ENCODE results near the gene KRT74.

Gene KRT74

DNA sequence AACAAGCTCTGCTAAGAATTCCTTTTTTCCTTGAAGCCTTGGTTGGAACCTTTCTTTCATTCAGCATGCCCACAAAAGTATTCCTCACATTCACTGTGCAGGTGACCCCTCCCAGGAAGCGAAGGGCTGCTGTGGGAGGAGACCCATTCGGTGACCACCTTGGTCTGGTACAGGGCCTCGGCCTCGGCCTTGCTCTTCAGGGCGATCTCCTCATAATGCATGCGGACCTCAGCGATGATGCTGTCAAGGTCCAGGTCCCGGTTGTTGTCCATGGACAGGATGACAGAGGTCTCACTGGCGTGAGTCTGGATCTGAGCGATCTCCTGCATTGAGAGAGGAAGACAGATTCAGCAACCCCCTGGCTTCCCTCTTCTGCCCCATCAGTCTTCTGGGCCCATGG is 3.1 kb downstream of the KRT74 start:
- no peak for DNase-seq

DNA sequence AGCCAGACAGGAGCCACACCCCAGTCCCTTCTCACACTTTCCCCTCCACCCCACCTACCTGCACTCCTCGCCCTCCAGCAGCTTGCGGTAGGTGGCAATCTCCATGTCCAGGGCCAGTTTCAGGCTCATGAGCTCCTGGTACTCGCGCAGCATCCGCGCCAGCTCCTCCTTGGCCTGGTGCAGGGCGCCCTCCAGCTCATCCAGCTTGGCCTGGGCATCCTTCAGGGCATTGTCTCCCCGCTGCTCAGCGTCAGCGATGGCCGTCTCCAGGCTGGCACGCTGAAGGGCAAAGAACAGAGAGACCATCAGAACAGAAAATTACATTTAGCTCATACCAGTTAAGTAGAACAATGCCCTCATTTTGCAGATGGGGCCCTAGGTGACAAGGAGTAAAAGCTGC is 5.5 kb downstream of the KRT74 start:
- DNase-seq: no peak

DNA sequence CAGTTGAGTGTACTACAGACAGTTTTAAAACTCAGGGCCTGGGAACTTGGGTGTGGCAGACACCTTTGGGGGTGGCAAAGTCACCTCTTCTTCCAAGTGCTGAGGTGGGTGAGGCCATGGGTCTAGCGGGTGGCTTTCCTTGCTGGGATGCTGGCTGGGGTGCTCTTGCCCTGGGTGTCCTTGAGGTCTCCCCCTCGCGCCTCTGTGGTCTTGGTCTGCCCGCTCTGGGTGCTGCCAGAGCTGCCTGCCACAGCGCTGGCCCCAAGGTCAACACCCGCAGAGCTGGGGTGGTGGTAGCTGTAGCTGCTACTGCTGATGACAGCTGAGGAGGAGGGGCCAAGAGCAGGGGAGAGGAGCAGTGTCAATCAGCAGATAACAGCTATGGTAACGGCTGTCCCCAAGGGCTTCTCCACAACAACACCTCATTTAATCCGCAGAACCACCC is 6.8 kb downstream of the KRT74 start:
- DNase-seq: peak; percentile 71

DNA sequence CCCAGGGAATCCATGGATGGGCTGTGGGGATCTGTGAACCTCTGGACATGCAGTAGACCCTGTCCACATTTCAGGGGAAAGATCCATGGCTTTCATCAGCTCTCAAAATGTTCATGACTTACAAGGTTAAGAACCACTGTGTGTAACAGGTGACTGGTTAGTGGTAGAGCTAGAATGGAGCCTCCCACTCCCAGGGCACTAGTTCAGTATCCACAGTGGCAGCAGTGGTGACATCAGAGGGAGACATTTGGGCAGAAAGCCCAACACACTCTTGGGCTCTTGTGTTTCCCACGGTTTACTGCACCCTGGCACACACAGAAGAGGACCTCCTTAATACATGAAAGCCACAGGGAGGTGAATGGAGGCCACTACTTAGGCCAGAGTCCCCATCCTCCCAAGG is 9.1 kb downstream of the KRT74 start:
- no peak for DNase-seq

DNA sequence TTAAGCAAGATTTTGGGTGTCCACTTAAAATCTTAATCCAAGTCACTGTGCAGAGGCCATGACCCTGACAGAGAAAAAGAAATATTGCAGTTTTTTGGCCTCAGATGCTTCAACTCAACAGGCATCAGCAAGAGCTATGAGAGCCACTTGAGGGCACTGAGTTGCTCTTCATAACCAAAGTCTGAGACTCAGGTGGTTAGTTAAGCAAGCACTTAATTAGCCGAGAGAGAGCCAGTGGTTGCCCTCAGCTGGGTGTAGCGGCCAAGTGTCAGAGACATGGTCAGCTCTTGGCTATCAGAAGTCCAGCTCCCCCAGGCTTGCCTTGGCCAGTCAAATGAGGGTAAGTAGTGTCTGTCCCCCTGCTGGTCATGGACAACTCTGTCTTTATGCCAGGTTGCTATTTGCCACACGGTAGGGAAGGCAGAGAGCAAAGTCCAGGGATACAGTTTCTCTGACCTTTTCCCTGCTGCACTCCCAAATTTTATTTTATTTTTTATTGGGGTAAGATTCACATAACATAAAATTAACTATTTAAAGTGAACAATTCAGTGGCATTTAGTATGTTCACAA is 11.7 kb downstream of the KRT74 start:
- no peak for DNase-seq

DNA sequence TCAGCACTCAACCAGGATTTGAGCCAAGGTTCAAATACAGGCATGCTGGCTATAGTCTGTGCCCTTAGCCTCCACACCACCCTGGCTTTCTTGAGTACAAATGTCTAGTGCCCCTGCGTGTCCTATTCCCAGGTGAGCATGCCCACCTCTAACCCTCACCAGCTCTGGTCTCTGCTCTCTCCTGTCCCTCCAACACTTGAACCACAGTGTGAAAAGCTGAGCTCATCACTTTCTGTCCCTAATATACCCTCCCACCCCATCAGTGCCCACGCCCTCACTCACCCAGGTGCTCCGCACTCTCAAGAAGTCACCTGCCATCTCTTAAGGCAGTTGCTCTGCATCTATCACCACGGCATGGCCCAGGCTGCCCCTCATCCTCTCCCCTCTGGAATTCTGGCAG is 13.7 kb downstream of the KRT74 start:
- DNase-seq: no peak

DNA sequence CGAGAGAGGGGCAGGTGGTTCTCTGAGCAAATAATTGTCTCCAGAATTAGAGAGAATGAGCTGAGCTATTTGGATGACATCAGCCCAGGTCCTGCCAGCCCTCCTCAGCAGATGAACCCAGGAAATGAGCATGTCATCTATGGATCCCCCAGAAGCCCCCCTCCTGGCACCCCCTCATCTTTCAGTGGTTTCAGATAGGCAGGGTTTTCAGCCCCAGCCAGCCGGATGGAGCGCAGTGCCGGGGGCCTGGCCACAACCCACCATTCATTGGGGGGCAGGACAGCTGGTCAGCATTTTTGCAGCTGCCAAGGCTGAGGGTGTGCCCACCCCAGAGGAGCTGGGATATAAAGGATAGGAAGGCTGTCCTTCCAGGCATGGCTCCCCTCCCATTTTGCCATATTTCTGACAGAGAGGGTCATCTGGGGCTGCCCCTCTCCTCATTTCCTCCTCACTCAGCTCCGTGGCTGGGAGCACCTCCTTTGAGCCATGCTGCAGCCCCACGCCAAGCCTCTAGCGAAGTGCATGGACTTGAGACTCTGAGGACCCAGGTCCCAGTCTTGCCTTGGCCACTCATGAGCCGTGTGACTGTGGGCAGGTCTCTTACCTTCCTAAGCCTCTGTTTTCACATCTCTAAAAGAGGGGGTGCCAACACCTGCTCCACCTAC is 14.7 kb downstream of the KRT74 start:
- DNase-seq: no peak

DNA sequence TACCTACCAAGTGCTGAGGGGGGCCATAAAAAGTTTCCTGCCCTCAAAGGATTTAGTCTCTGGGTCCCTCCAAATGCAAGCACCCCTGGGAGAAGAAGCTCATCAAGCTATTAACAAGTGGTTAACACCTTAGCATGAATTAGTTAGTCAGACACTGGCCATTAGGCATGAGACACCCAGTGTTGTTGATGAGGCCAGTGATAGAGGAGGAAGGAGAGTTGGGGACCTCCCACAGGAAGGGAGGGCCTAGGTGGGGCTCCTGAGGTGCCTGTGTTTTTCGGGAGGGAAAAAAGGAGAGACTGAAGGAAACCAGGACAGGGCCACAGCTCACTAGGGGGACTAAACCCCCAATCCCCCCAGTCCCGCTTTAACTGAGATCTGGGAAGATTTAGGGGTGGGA is 16.2 kb downstream of the KRT74 start:
- DNase-seq: no peak

DNA sequence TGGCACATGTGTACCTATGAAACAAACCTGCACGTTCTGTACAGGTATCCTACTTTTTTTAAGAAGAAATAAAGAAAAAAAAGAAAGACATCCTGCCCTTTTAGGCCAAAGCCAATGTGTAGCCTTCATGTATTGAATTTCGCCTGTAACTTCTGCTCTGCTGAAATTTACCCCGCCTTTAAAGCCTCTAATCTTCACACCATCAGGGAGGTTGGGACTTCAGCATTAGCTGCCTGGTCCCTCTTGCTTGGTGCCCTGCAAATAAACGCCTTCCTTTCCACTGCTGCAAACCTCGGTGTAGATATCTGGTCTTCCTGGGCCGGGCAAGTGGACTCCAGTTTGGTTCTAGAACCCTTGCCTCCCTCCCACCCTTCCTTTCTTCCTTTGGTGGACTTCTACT is 18.1 kb downstream of the KRT74 start:
- DNase-seq: no peak

DNA sequence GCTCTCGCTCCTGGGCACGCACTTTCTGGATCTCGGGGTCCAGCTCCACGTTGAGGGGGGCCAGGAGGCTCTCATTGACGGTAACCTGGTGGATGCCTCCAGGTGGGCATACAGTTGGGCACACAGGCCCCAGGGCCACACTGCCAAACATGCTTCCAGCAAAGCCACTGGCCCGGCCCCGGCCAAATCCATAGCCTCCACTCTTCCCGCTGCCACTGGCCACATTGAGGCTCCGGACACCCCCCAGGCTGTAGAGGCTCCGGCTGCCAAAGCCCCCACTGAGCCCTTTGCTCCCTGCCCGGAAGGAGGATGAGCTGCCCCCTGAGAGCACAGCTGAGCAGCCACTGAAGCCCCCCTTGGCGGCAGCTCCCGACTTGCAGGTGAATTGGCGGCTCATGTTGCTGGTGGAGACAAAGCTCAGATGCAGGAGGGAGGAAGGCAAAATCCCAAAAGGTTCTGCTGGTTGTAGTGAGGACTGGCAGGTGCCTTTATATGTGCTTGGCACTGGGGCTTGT is 20.9 kb downstream of the KRT74 start, which contains the start of gene KRT71:
Gene KRT71, minus strand, starts transcription at position 465 of the 515 bp plus-strand sequence. Its CDS starts 68 bp downstream, at position 397.
- no peak for DNase-seq

DNA sequence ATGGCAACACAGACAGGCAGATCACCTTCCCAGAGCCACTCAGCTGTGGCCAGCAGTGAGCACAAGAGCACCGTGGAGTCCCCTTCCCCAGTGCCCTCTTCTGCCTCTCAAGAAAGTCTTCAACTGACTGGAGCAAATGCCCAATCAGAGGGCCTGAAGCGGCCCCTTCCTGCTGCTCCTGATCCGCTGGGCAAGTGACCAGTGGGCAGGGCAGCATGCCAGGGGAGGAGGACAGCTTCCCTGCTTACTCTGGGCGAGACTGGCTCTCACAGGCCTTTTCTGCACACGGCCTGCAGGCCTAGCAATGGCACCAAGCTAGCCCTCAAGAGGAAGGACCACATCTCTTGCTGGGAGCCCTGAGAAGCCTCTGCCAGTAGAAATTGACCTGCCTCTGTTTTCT is 21.6 kb downstream of the KRT74 start:
- no peak for DNase-seq

DNA sequence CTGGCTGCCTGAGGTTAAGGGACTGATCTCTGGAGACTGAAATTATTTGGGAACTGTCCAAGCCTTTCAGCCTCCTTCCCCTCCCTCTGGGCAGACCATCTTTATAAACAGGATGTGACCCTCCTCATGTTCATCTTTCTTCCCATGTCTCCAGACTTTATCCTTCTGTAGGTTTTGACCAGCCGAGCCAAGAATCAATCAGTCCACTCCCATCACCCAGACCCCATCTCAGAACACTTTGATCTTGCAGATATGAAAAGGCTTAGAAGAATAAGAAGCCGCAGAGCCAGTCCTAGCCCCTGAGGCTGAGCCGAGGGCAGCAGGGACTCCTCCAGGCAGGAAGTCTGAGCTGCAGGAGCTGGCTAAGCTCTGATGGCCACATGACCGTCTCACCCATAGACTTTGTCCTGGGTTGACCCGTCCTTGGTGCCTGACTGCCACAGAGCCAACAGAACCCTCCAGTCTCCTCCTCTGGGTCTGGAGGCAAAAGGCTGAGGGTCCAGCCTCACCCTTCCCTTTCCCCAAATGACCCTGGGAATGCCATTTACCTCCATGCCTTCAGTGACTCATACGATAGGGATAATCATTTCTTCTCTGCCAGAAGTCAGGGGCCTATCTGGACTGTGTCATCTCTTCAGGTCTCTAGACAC is 22.3 kb downstream of the KRT74 start:
- no peak for DNase-seq

DNA sequence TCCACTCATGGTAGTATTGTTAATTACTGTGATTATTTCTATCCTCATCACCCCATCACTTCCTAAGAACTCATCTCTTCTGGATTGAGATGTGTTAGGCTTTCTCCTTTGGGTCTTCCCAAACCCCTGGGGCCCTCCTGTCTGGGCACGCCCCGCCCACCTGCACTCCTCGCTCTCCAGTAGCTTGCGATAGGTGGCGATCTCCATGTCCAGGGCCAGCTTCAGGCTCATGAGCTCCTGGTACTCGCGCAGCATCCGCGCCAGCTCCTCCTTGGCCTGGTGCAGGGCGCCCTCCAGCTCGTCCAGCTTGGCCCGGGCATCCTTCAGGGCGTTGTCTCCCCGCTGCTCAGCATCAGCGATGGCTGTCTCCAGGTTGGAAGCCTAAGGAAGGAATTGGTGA is 27.5 kb downstream of the KRT74 start:
- DNase-seq: no peak

DNA sequence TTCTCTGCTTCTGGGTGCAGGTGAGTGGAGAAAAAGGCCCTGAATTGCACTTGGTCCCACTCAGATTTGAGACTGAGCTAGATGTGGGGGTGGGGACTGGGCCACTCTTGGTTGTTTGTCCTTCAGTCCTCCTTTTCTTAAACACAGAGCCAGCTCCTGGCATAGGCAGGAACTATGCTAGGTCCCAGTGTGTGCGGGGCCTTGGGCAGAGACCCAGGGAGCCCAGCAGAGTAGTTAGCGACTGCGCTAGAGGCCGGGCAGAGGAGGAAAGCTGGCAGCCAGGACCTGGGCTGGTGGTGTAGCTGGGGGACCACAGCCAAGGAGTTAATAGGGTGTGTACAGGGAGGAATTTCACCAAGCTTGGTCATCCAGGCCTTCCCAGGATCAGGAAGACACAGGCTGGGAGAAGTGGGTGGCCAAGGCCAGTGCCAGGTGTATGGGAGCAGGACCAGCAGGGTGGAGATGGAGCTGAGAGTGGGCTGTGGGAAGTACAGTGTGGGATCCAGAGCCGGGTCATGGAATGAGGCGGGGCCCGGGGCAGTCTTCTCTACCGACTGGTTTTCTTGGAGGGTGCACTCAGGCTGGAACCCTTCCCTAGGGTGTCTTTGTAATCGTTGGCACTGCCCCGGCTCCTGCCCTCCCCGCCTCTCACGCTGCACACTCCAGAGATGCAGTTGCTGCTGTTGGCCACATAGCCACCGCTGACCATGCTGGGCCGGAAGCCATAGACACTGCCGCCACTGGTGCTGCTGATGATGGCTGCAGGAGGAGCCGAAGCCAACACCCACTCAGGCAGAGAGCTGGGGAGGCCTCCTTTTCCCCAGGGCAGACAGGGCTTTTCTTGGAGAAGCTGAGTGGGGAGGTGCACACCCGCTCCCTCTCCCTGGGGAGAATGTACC is 29.4 kb downstream of the KRT74 start:
- DNase-seq: no peak

DNA sequence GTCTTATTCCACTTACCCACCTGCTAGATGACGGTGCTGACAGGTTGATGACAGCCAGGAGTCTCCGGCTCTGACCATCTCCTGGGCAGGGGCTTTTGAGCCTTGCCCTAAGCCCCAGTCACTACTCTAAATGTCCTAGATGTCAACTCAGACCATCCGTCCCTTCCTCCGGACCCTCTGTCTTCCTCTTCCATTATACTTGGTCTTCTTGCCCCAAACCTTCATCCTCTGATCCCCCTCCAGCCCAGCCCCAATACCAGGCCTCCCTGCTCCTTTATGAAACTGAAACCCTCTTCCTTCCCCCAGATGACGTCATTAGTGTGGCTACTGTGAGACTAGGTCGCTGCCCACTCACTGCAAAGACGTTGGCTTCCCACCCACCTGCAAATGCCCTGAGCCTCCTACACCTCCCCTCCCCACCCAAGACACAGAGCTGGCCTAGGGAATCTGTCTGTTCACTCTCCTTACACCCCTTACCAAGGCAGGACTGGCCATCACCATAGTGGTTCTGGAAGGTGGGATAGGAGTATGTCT is 30.8 kb downstream of the KRT74 start:
- DNase-seq: no peak

DNA sequence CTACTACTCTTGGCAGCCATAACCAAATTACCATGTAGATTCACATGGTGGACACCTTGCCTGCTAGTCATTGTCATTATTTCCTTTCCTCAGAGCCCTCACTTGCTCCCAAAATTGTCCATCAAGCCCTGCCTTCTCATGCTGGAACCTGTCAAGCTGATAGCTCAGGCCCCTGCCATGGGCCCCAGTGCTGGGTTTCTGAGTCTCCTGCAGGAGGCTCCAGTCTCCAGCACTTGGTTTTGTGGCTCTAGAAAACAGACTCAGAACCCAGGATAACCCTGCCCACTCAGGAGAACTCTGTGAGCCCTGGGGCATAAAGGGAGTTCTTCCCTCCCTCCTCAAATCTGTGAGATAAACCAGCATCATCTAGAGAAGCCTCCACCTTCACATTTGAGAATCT is 31.5 kb downstream of the KRT74 start:
- DNase-seq: no peak

DNA sequence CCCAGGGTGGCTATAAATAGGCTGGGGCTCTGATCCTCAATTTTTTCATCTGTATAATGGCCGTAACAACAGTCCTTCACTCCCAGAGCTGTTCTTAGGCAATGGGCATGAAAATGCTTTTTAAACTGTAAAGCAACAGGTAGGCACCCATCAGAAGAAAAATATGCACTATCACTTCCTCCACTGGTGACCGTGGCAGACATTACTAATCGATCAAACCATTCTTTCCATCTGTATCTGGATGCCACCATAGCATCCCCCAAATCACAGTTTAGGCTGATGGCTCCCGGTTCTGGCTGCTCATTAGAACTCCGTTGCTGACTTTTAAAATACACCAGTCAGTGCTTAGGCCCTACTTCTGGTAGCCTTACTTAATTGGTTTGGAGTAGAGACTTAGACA is 31.9 kb downstream of the KRT74 start:
- no peak for DNase-seq

DNA sequence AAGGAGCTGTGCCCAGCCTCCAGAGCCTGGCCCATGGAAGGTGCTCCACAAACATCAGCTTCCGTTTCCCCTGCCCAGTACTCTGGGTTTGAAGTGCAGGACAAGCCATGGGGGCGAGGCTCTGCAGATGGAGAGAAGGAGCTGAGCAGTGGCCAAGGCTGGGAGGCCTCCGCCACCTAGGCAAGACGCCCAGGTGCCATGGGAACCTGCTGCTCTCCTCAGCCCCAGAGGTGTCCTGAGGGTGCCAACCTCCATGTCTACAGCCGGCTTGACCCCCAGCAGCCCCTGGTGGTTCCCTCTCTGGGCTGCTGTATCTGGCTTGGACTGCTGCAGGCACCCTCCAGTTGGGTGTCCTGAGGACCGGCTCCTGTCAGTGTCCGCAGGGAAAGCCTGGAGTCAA is 33.1 kb downstream of the KRT74 start:
- DNase-seq: no peak

DNA sequence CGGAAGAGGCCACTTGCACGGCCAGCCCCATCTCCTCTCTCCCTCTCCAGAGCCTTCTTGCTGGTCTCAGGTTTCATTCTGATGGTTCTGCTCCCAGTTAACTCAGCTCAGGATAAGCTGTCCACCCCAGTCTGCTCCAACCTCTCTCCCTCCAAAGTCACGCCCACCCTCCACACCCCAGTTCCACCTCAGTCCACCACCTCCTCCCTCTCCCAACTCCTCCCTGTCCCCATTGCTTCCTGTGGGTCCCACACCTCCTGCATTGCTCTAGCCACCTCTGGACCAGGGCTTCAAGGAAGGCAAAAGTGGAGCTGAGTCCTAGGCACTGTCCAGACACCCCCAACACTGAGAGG is 33.8 kb downstream of the KRT74 start:
- no peak for DNase-seq

DNA sequence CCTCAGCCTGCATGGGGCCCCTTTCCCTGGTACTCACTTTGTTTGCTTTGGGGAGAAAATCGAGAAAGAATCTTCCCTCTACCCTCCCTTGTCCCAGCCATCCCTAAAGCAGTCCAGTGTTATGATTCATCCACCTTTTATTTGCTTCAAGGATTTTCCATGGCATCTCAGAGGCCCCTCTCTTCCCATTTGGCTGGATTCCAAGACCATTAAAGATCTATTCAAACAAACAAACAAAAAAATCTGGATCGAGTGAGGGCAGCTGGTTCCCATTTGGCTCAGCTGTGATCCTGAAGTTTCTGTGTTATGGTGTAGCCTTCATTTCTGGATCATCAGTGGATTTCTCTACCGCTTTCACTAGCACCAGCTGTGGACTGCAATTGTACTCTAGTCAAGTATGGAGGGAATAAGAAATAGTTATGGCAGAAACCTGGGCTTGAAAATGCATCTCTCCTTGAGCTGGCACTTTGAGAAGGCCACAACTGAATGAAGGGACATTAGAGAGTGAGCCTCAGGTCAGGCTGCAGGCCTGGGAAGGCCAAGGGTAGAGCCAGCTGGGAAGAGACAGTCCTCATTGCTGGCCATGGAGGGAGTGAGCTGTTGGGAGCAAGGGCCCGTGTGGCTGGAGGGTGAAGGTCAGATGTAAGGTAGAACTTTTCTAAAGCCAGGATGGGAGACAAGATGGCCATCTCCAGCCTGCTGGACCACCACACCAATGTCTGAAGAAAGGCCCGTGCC is 34.4 kb downstream of the KRT74 start:
- no peak for DNase-seq

DNA sequence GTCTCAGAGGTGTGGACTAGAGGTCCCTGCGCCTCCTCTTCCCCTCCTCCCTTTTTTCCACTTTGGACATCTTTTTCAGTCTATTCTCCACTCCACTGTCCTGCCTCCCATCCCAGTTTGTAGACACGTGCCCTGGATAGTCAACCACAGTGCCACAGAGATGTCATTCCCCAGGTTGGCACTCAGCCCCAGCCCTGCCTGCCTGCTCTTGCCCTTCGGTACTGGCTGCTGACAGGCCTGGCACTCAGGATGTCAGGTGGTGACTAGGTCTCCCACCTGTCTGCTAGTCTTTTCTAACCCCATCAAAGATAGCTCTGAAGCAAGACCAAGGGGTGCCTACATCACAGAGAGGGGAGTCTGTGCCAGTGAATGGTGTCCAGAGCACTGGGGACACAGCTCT is 36.5 kb downstream of the KRT74 start:
- no peak for DNase-seq

DNA sequence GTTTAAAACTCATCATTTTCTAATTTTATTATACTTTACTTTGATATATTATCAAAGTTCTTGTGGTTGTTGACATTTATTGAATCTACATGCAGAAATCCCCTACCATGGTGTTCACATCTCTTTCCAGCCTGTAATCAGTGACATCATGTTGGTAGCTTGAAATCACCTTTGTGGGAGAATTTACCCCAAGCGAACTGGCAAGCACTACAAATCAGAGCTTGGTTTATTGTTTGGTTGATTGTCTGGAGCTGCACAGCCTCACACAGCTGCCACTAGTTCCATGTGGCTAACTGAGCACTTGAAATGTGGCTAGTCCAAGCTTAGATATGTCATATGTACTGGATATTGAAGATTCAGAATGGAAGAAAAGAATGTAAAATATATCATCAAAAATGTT is 38.1 kb downstream of the KRT74 start:
- no peak for DNase-seq
